Measurements from ENCODE around the gene CDH23. TPM values are rescaled to one million over a fixed set of nuclear protein-coding genes. Genes with fewer than 3 reads are reported as not detected.

CDH23 gene
- total and polyA plus RNA-seq, 9 of the 15 experiments (the other 6 are each of a cell fraction or from before 2014, with no cell fraction given): 0.18 to 1.2 (median 0.47) TPM

- no peak overlapping the region for H3K4me2 ChIP-seq (ENCODE audit: insufficient read depth, low read length)
- DNase-seq (ENCODE audit: extremely low read depth in 1 of 4, low spot score in 3 of 4) (no peak), FAIRE-seq (no peak), ATAC-seq (no peak)
- no peak overlapping the region for H3K9ac ChIP-seq (ENCODE audit: insufficient read depth in 1 of 2, low read depth in 2 of 2, low read length in 2 of 2)
- no peak for TF ChIP-seq NFXL1 (CRISPR knock-in tag; IDR thresholded peaks at IDR 0.05)
- TF ChIP-seq RBM25 (IDR thresholded peaks at IDR 0.05; ENCODE audit: low read depth, low read length, severe bottlenecking): peak; percentile 75
- TF ChIP-seq CXXC5 (CRISPR knock-in tag; IDR thresholded peaks at IDR 0.05): no peak
- no peak for TF ChIP-seq NCOA2 (IDR thresholded peaks at IDR 0.05; ENCODE audit: partially characterized antibody in 2 of 2)
- TF ChIP-seq ZFP36 (IDR thresholded peaks at IDR 0.05; ENCODE audit: low read depth, low read length, partially characterized antibody): peak; percentile 65
- BruUV-seq (replicated peaks): no TSS peak
- 1% methylated on average over 3 of the region's 3 CpGs for WGBS (ENCODE audit: insufficient coverage, low coverage, missing lambda C conversion rate)
- H3K4me1 ChIP-seq (replicated peaks in 1 of 2; ENCODE audit: control insufficient read depth in 2 of 2, insufficient read depth in 2 of 2, low read length in 2 of 2): no peaks in the 10 kb centered on the region
- no peaks in the 10 kb centered on the region for H3K36me3 ChIP-seq (ENCODE audit: control insufficient read depth, insufficient read depth, low read length)
- intact Hi-C loops (cut with micrococcal nuclease) (no loop called here), in situ Hi-C loops (cut with MboI) (no loop called here)
- H2AFZ ChIP-seq (ENCODE audit: low read depth, low read length): no peak overlapping the region
- H3K79me2 ChIP-seq (ENCODE audit: control insufficient read depth, insufficient read depth, low read length): no peaks in the 10 kb centered on the region
- ChIA-PET CTCF (ENCODE audit: low intra/inter-chr PET ratio) (no interaction called here), POLR2A (interaction anchor here (0.6 to 1.2 kb wide), 4 partner anchors 11 to 440 kb away, joined by 3 to 5 read pairs (median 3); no protein-coding TSS in a partner anchor)
- no peaks in the 10 kb centered on the region for H3K9me3 ChIP-seq (replicated peaks; ENCODE audit: control insufficient read depth, insufficient read depth, low read depth, low read length)
- no peak overlapping the region for H3K27ac ChIP-seq (ENCODE audit: extremely low read depth, low read depth, low read length)
- peaks cover 10% of the 10 kb centered on the region for H4K20me1 ChIP-seq (replicated peaks; ENCODE audit: control insufficient read depth, insufficient read depth, low read length)
- H3K4me3 ChIP-seq: no peak overlapping the region
- H3K27me3 ChIP-seq (ENCODE audit: control insufficient read depth in 2 of 2, insufficient read depth in 2 of 2, low read length in 2 of 2): peaks cover 55 to 73% of the 10 kb centered on the region in 2 experiments
- no peaks in the 10 kb centered on the region for H3K9me1 ChIP-seq (ENCODE audit: control insufficient read depth, insufficient read depth, low read length)
Observed at GRCh38 chr10:71456631-71457030, 59.9 kb downstream of the CDH23 start.

- Histone ChIP-seq H3K27ac (ENCODE audit: extremely low read depth, low read depth, low read length) (no peak overlapping the region), H3K79me2 (ENCODE audit: control insufficient read depth, insufficient read depth, low read length) (no peaks in the 10 kb centered on the region), H3K36me3 (ENCODE audit: control insufficient read depth, insufficient read depth, low read length) (no peaks in the 10 kb centered on the region), H4K20me1 (replicated peaks; ENCODE audit: control insufficient read depth, insufficient read depth, low read length) (peaks cover 13% of the 10 kb centered on the region), H3K9me3 (replicated peaks; ENCODE audit: control insufficient read depth, insufficient read depth, low read depth, low read length) (no peaks in the 10 kb centered on the region), H3K4me3 (no peak overlapping the region), H2AFZ (ENCODE audit: low read depth, low read length) (no peak overlapping the region), H3K4me2 (ENCODE audit: insufficient read depth, low read length) (no peak overlapping the region), H3K4me1 (replicated peaks in 1 of 2; ENCODE audit: control insufficient read depth in 2 of 2, insufficient read depth in 2 of 2, low read length in 2 of 2) (peaks cover 0 to 4% of the 10 kb centered on the region in 2 experiments; a peak in 2 of 5 replicates), H3K9ac (ENCODE audit: insufficient read depth in 1 of 2, low read depth in 2 of 2, low read length in 2 of 2) (peak overlapping the region in 1 of 2 experiments; percentile 29; a peak in 1 of 4 replicates), H3K9me1 (ENCODE audit: control insufficient read depth, insufficient read depth, low read length) (no peaks in the 10 kb centered on the region), H3K27me3 (ENCODE audit: control insufficient read depth in 2 of 2, insufficient read depth in 2 of 2, low read length in 2 of 2) (peaks cover 58 to 74% of the 10 kb centered on the region in 2 experiments)
- TF ChIP-seq MTA1 (IDR thresholded peaks at IDR 0.05; ENCODE audit: borderline replicate concordance) (no peak), FOXP1 (CRISPR knock-in tag; IDR thresholded peaks at IDR 0.05) (no peak), ATF7 (IDR thresholded peaks at IDR 0.05) (no peak), MYNN (IDR thresholded peaks at IDR 0.05) (no peak), MYNN (CRISPR knock-in tag; IDR thresholded peaks at IDR 0.05) (no peak), ZNF780A (CRISPR knock-in tag; IDR thresholded peaks at IDR 0.05) (no peak), MCM3 (IDR thresholded peaks at IDR 0.05) (no peak), ZMIZ1 (IDR thresholded peaks at IDR 0.05; ENCODE audit: low read depth in 2 of 2, low read length in 2 of 2) (no peak), ZNF224 (CRISPR knock-in tag; IDR thresholded peaks at IDR 0.05) (no peak)
- DNase-seq (ENCODE audit: extremely low read depth in 1 of 4, low spot score in 3 of 4) (no peak), FAIRE-seq (no peak), ATAC-seq (no peak)
- BruUV-seq (replicated peaks): no TSS peak
- intact Hi-C loops (cut with micrococcal nuclease) (no loop called here), in situ Hi-C loops (cut with MboI) (no loop called here)
- WGBS (ENCODE audit: insufficient coverage, low coverage, missing lambda C conversion rate): 1% methylated on average over 4 of the region's 4 CpGs
- ChIA-PET CTCF (ENCODE audit: low intra/inter-chr PET ratio) (no interaction called here), POLR2A (interaction anchor here (1.0 to 1.1 kb wide), 2 partner anchors 11 to 62 kb away, joined by 3 read pairs; no protein-coding TSS in a partner anchor)
Observed at GRCh38 chr10:71457908-71458307, 61.2 kb downstream of the CDH23 start.
